Smooth muscle cell (in vitro differentiated cells): ENCODE measurements around the gene CLPTM1L. TPM values are rescaled to one million over a fixed set of nuclear protein-coding genes. Genes with fewer than 3 reads are reported as not detected.

ENCODE experiments used
- DNase-seq: peaks from one replicate; lab custom pipeline; 2025; ENCODE audit not compliant: unreplicated experiment; lab: John Stamatoyannopoulos, UW
- H2AFZ ChIP-seq: fragments of 200-600 bp; sonication (generic); 2 replicates; pipeline ENCODE4 v1.6.0; 2016; ENCODE audit warnings: antibody characterized with exemption, low read depth, mild to moderate bottlenecking
- H3F3A ChIP-seq: fragments of 200-600 bp; sonication (generic); 2 replicates; pipeline ENCODE4 v1.6.0; 2017; ENCODE audit warnings: antibody characterized with exemption, low read depth
- H3K27ac ChIP-seq: fragments of 200-600 bp; sonication (generic); 2 replicates; pipeline ENCODE4 v1.5.1; 2016; ENCODE audit warnings: low read depth, mild to moderate bottlenecking
- H3K27me3 ChIP-seq: fragments of 200-600 bp; sonication (generic); 2 replicates; pipeline ENCODE4 v1.6.1; 2016; ENCODE audit warnings: low read depth, mild to moderate bottlenecking
- H3K36me3 ChIP-seq: fragments of 200-600 bp; sonication (generic); 2 replicates; pipeline ENCODE4 v1.5.1; 2016; ENCODE audit warnings: low read depth
- H3K4me1 ChIP-seq: fragments of 200-600 bp; sonication (generic); 2 replicates; pipeline ENCODE4 v1.5.1; 2016; ENCODE audit warnings: low read depth
- H3K4me2 ChIP-seq: fragments of 200-600 bp; sonication (generic); 2 replicates; pipeline ENCODE4 v1.6.0; 2016; ENCODE audit warnings: mild to moderate bottlenecking
- H3K4me3 ChIP-seq: fragments of 200-600 bp; sonication (generic); 2 replicates; pipeline ENCODE4 v1.5.1; 2016; ENCODE audit warnings: mild to moderate bottlenecking
- H3K79me2 ChIP-seq: fragments of 200-600 bp; sonication (generic); 2 replicates; pipeline ENCODE4 v1.6.0; 2016; ENCODE audit warnings: low read depth, mild to moderate bottlenecking
- H3K9ac ChIP-seq: fragments of 200-600 bp; sonication (generic); 2 replicates; pipeline ENCODE4 v1.6.0; 2016; ENCODE audit warnings: low read depth
- H3K9me3 ChIP-seq: fragments of 200-600 bp; sonication (generic); replicated peaks from 2 replicates; pipeline ENCODE4 v1.5.1; 2016; ENCODE audit warnings: low read depth
- H4K20me1 ChIP-seq: fragments of 200-600 bp; sonication (generic); 2 replicates; pipeline ENCODE4 v1.6.0; 2016; ENCODE audit warnings: low read depth
- WGBS: methylation state at CpG from one replicate; pipeline ENCODE4 v1.1.7; 2016; ENCODE audit warnings: low lambda C conversion rate; 5-methylcytosine and 5-hydroxymethylcytosine counted together
- polyA plus RNA-seq: library from polyadenylated mRNA; unstranded; fragments of >200 nt; fragmentation: Nextera tagmentation; extraction: Ambion mirVana; gene quantifications from 2 replicates; pipeline ENCODE4 v1.2.1, GENCODE V29; 2016
- total RNA-seq: library from RNA; depleted of rRNA; stranded (reverse); fragments of >200 nt; gene quantifications from 2 replicates; pipeline ENCODE4 v1.2.3, GENCODE V29; 2014
- TF ChIP-seq, protein P1 (sequence below): fragments of 200-600 bp; sonication (generic); IDR thresholded peaks from 2 replicates; pipeline ENCODE4 v1.5.1; 2017; ENCODE audit warnings: borderline replicate concordance, mild to moderate bottlenecking, antibody characterized with exemption; ENCODE audit not compliant: insufficient read depth, poor library complexity, severe bottlenecking

Gene CLPTM1L
- total and polyA plus RNA-seq, 2 experiments from 2014 or later = 125 to 127 TPM

DNA sequence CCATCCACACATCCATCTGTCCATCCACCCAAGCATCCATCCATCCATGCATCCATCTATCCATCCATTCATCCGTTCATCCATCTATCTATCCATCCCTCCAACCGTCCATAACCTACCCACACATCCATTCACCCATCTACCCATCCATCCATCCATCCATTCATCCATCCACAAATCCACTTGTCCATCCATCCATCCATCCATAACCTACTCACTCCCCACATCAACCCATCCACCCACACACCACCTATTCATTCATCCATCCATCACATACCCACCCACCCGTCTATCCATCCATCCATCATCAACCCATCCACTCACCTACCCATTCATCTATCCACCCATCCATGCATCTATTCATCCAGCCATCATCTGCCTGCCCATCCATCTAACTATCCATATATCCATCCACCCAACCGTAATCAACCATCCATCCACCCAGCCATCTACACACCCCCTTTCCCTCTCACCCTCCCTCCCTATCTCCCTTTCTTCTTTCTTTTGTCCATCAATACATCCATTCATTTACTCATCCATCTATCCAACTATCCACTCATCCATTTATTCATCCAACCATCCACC is 43.6 kb upstream of the CLPTM1L start:
- Histone ChIP-seq H3F3A (no peaks in the 10 kb centered on the region), H3K9ac (no peak overlapping the region), H3K27me3 (peaks cover 58% of the 10 kb centered on the region), H3K4me2 (no peak overlapping the region), H3K4me1 (peaks cover 4% of the 10 kb centered on the region), H3K79me2 (no peaks in the 10 kb centered on the region), H4K20me1 (no peaks in the 10 kb centered on the region), H3K9me3 (no peaks in the 10 kb centered on the region), H3K4me3 (no peak overlapping the region), H3K27ac (no peak overlapping the region), H2AFZ (no peak overlapping the region), H3K36me3 (no peaks in the 10 kb centered on the region)
- TF ChIP-seq, protein P1, sequence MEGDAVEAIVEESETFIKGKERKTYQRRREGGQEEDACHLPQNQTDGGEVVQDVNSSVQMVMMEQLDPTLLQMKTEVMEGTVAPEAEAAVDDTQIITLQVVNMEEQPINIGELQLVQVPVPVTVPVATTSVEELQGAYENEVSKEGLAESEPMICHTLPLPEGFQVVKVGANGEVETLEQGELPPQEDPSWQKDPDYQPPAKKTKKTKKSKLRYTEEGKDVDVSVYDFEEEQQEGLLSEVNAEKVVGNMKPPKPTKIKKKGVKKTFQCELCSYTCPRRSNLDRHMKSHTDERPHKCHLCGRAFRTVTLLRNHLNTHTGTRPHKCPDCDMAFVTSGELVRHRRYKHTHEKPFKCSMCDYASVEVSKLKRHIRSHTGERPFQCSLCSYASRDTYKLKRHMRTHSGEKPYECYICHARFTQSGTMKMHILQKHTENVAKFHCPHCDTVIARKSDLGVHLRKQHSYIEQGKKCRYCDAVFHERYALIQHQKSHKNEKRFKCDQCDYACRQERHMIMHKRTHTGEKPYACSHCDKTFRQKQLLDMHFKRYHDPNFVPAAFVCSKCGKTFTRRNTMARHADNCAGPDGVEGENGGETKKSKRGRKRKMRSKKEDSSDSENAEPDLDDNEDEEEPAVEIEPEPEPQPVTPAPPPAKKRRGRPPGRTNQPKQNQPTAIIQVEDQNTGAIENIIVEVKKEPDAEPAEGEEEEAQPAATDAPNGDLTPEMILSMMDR = no peak
- DNase-seq = no peak
- 84% methylated on average over 4 of the region's 4 CpGs for WGBS

DNA sequence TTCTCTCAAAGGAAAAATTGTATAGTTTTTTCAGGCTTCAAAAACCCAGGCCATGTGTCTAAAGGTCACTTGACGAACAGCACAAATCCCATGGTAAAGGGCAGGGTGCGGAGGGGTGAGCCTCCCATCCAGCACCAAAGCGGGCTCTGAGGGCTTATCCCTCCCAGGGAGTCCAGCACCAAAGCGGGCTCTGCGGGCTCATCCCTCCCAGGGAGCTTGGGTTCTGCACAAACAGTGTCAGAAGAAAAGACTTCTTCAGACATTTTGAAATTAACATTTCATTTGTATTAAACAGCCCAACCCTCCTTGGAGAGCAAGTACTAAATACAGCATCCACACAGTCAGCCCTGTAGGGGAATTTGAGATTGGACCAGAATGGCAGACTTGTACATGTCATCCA is 43.0 kb upstream of the CLPTM1L start:
- Histone ChIP-seq H3K9me3 (no peaks in the 10 kb centered on the region), H3K4me3 (no peak overlapping the region), H2AFZ (no peak overlapping the region), H3K9ac (no peak overlapping the region), H3K4me2 (no peak overlapping the region), H3K36me3 (no peaks in the 10 kb centered on the region), H3K79me2 (no peaks in the 10 kb centered on the region), H3F3A (no peaks in the 10 kb centered on the region), H3K27me3 (peaks cover 58% of the 10 kb centered on the region), H3K27ac (no peak overlapping the region), H4K20me1 (no peaks in the 10 kb centered on the region), H3K4me1 (peaks cover 4% of the 10 kb centered on the region)
- no peak for DNase-seq
- TF ChIP-seq, protein P1 = no peak
- WGBS = 94% methylated on average over 5 of the region's 5 CpGs

DNA sequence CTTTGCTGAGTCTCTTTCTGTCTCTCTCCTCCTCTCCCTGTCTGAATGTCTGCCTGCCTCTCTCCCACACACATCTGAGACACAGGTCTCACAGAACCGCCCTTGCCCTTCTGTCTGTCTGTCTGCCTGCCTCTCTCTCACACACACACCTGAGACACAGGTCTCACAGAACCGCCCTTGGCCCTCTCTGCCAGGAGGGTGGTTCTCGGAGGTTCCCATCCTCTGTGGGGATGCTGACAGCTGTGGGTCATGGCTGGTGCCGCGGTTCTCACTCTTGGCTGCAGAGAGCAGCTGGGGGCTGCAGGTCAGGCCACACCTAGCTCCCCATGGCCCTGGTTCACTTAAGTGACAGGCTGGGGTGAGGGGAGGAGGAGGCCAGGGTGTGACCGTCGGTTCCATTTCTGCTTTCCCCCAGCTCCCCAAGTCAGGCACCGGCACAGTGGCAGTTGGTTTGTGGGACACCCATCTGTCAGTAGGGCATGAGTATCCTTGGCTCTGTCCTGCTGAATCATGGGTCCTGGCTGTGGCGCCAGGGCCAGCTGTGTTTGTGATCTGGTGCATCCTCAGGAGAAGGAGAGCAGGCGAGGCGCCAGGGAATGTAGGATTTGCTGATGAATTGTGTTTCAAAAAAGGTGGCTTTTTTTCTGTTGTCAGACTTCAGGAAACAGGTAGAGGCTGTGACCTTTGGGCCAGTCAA is 42.3 kb upstream of the CLPTM1L start:
- no peaks in the 10 kb centered on the region for H3K36me3 ChIP-seq
- DNase-seq = no peak
- WGBS = 80% methylated on average over 11 of the region's 11 CpGs
- H3K4me3 ChIP-seq = no peak overlapping the region
- no peak overlapping the region for H3K27ac ChIP-seq
- no peaks in the 10 kb centered on the region for H3F3A ChIP-seq
- no peaks in the 10 kb centered on the region for H3K79me2 ChIP-seq
- H3K4me2 ChIP-seq = no peak overlapping the region
- H3K9me3 ChIP-seq = no peaks in the 10 kb centered on the region
- peaks cover 58% of the 10 kb centered on the region for H3K27me3 ChIP-seq
- no peak overlapping the region for H2AFZ ChIP-seq
- H3K9ac ChIP-seq = no peak overlapping the region
- TF ChIP-seq, protein P1 = no peak
- H3K4me1 ChIP-seq = peaks cover 4% of the 10 kb centered on the region
- no peaks in the 10 kb centered on the region for H4K20me1 ChIP-seq

DNA sequence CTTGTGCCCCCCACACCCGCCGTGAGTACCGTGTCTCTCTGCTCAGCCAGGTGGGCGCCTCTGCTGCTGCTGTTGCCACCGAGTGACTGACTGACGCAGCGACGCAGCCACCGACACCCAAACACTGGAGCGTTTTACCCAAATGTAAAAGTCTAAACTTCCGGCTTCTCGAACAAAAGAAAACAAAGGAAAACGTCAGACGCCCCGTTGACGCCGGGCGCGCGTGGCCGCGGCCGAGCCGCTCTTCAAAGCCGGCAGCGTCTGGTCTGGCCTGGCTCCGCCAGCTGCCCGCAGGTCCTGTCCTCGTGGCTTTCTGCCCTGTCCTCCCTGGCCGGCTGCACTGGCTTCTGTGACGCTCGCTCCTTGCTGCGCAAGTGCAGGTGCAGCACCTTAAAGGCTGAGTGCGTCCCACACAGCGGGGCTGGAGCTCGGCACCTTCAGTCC is 41.4 kb upstream of the CLPTM1L start:
- no peaks in the 10 kb centered on the region for H3K36me3 ChIP-seq
- peaks cover 54% of the 10 kb centered on the region for H3K27me3 ChIP-seq
- no peaks in the 10 kb centered on the region for H3K79me2 ChIP-seq
- no peaks in the 10 kb centered on the region for H3F3A ChIP-seq
- DNase-seq = no peak
- H3K27ac ChIP-seq = no peak overlapping the region
- 6% methylated on average over 36 of the region's 36 CpGs for WGBS
- H3K4me1 ChIP-seq = peaks cover 4% of the 10 kb centered on the region
- peak overlapping the region; percentile 56 for H3K4me3 ChIP-seq
- peak overlapping the region; percentile 91 for H3K4me2 ChIP-seq
- H3K9me3 ChIP-seq = no peaks in the 10 kb centered on the region
- TF ChIP-seq, protein P1 = no peak
- no peaks in the 10 kb centered on the region for H4K20me1 ChIP-seq
- peak overlapping the region; percentile 67 for H2AFZ ChIP-seq
- H3K9ac ChIP-seq = no peak overlapping the region
